Stimulated activated CD8-positive, alpha-beta memory T cell treated with anti-CD3 and anti-CD28 coated beads, Interleukin-7, amount 100 ng/mL, for 4 hours (primary cell): Measurements from ENCODE around the gene MYOM1.
"Not testable (repeated sequence)": the region's sequence is repeated elsewhere in the genome, so short reads cannot be mapped to it uniquely, and the experiment has no call there.

Source experiments
- DNase-seq, 2 donors: peaks; one replicate each; pipeline ENCODE4 v3.0.0-alpha.2; 2020; ENCODE audit warnings: low read depth in 2 of 2

Gene MYOM1

DNA sequence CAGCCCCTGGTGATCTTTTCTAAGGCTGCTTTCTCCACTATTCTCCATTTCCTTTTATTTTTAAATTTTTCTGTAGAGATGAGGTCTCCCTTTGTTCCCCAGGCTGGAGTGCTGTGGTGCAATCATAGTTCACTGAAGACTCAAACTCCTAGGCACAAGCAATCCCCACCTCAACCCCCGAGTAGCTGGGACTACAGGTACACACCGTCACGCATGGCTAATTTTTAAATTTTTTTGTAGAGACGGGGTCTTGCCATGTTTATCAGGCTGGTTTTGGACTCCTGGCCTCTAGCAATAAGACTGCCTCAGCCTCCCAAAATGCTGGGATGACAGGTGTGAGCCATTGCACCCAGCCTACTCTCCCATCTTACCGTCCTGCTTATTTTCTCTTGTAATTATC is 184.1 kb downstream of the MYOM1 start:
- DNase-seq = no peak

DNA sequence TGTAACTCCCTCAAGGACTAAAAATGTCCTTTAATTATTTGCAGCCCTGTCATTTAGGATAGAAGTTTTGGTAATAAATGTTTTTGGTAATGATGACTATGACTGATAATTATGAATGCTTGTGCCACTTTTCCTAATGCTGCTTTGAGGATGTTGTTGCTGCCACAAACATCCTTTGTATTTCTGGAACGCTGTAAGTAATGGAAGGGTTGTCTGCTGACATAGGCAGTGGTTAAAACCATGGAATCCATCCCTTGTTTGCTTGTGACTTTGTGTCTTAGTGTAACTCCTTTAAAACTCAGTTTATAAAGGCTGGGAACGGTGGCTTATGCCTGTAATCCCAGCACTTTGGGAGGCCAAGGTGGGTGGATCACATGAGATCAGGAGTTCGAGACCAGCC is 187.0 kb downstream of the MYOM1 start:
- no peak for DNase-seq

- DNase-seq = no peak
Observed at GRCh38 chr18:3029215-3029952, 190.4 kb downstream of the MYOM1 start.

- not testable (repeated sequence) for DNase-seq
Observed at GRCh38 chr18:3028115-3028514, 191.7 kb downstream of the MYOM1 start.

GRCh38 chr18:3027370-3027891 is 192.3 kb downstream of the MYOM1 start:
- DNase-seq = no peak

- no peak for DNase-seq
Observed at GRCh38 chr18:3025544-3025943, 194.2 kb downstream of the MYOM1 start.

- DNase-seq = not testable (repeated sequence)
Observed at GRCh38 chr18:3023603-3024002, 196.2 kb downstream of the MYOM1 start.
